Measurements from ENCODE around the gene FOXE1.

GRCh38 chr9:97858826-97859225 lies 5.8 kb downstream of the FOXE1 start:
- TF ChIP-seq, protein P1, sequence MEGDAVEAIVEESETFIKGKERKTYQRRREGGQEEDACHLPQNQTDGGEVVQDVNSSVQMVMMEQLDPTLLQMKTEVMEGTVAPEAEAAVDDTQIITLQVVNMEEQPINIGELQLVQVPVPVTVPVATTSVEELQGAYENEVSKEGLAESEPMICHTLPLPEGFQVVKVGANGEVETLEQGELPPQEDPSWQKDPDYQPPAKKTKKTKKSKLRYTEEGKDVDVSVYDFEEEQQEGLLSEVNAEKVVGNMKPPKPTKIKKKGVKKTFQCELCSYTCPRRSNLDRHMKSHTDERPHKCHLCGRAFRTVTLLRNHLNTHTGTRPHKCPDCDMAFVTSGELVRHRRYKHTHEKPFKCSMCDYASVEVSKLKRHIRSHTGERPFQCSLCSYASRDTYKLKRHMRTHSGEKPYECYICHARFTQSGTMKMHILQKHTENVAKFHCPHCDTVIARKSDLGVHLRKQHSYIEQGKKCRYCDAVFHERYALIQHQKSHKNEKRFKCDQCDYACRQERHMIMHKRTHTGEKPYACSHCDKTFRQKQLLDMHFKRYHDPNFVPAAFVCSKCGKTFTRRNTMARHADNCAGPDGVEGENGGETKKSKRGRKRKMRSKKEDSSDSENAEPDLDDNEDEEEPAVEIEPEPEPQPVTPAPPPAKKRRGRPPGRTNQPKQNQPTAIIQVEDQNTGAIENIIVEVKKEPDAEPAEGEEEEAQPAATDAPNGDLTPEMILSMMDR (IDR thresholded peaks at IDR 0.05), result no peak
- no peak for TF ChIP-seq POLR2A (IDR thresholded peaks at IDR 0.05)
